GM18951 (cell line): ENCODE results near the gene PGC.

Source experiments
- POLR2A ChIP-seq: IDR thresholded peaks from 4 replicates; pipeline ENCODE4 v1.6.1; 2011; ENCODE audit warnings: mild to moderate bottlenecking; ENCODE audit not compliant: insufficient read length, insufficient read depth; ENCODE audit errors: extremely low read depth
- in situ Hi-C: fragments of 300-500 bp; cut with MboI; formaldehyde crosslinking; loops from one replicate; pipeline ENCODE4 v1.12.0; 2022; ENCODE audit warnings: low sequenced_read_pairs, mixed read lengths, inconsistent platforms; ENCODE audit not compliant: unreplicated experiment

The PGC gene

DNA sequence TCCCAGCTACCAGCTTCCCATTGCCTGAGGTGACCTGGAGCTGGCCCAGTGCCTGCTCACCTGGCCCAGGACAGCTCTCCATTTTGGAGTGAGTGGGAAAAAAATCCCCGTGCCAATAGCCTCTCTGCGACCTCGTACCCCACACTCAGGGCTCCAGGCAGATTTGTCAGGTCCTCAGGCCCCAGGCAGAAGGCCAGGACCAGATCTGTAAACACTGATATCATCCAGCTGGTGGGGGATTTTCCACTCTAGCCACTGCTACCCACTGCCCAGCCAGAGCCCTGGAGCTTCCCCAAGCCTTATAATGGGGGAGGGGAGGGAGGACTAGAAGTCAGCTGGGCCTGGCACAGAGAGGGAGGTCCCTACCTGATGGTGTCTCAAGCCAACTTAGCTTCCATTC, 1.3 kb upstream of the PGC start:
- TF ChIP-seq POLR2A: no peak
- in situ Hi-C loops: no loop called here

DNA sequence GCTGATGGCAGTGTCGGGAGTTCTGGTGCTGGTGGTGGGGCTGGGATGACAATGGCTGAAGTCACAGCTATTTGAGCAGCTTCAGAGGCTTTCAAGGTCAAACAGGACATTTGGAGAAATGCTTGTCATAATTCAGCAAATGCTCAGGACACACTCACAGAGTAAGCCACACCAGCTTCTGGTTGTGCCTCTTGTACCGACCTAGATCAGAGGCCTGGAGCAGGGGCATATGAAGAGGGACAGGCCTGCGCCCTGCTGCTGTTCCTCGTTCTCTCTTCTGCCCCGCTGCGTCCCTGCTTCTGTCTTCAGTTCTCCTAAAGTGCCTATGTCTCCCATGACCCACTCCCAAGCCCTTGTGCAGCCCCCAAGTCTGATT, 893 bp upstream of the PGC start:
- TF ChIP-seq POLR2A: no peak
- in situ Hi-C loops: no loop called here

DNA sequence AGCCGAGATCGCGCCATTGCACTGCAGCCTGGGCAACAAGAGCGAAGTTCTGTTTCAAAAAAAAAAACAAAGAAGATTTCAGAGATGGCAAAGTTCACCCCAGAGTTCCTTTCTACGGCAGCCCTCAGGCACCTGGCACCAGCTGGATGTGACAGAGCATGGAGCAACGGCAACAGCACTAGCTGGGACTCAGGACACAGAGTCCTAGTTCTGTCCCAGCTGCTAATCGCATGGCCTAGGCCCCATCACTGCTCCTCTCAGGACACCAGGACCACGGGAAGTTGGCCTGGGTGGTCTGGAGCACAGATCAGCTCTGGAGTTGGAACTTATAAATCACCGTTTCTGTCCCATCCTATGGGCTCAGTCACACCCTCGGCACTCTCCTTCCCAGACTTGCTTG, 1.1 kb downstream of the PGC start:
- in situ Hi-C loops: no loop called here
- TF ChIP-seq POLR2A: no peak

DNA sequence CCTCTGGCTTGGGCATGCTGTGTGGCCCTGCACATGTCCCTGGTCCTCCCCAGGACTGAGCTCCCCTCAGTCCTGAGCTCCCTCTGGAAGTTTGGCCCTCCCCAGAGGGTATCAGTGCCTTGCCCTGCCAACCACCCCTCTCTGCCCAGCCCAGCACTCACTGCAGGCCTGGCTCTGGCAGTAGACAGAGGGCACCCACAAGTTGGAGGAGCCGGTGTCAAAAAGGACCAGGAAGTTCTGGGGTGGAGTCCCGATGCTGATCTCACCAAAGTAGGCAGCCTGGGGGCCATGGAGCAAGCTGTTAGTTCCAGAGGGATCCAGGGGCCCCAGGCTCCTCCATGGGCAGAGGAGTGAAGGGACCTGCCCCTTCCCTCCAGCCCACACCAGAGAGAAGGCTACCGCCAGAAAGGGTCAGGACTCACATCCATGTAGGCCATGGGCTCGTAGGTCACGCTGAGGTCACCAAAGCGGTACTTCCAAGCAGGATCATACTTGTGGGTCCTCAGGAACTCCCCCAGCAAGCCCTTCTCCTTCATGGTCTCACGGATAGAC, 2.9 kb downstream of the PGC start:
- TF ChIP-seq POLR2A: no peak
- in situ Hi-C loops: no loop called here

DNA sequence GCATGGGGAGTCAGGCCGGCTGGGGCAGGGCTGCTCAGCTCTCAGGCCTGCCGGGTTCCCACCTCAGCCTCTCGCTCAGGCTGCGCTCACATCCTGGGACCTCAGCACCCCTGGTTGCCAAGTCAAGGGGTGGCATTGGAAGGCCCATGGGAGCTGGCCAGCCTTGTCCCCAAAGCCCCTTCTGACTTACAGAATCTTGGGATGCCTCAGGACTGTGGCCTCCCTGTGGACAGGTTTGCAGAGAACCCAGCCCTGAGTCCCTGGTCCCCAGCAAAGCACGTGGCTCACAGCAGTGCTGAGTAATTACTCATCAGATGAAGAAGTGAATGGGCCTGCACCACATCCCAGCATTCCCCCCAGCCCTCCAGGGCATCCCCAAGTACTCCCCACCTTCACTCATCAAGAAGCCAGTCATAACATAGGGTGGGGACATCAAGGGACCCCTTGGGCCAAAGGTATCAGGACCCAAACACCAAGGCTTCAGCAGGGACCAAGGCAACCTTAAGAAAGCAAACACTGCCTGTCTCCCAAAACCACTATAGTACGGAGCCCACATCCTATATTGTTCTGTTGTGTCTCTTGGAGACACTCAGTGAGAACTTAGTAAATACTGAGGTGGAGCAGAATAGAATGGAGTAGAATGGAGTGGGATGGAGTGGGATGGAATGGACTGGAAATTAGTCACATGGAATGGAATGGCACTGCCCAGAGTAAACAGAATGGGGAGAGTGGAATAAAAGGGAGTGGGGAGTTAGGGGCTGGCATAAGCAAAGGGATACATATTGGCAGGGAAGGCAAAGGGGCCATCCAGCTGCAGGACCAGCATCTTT, 3.6 kb downstream of the PGC start:
- no peak for TF ChIP-seq POLR2A
- in situ Hi-C loops: no loop called here

DNA sequence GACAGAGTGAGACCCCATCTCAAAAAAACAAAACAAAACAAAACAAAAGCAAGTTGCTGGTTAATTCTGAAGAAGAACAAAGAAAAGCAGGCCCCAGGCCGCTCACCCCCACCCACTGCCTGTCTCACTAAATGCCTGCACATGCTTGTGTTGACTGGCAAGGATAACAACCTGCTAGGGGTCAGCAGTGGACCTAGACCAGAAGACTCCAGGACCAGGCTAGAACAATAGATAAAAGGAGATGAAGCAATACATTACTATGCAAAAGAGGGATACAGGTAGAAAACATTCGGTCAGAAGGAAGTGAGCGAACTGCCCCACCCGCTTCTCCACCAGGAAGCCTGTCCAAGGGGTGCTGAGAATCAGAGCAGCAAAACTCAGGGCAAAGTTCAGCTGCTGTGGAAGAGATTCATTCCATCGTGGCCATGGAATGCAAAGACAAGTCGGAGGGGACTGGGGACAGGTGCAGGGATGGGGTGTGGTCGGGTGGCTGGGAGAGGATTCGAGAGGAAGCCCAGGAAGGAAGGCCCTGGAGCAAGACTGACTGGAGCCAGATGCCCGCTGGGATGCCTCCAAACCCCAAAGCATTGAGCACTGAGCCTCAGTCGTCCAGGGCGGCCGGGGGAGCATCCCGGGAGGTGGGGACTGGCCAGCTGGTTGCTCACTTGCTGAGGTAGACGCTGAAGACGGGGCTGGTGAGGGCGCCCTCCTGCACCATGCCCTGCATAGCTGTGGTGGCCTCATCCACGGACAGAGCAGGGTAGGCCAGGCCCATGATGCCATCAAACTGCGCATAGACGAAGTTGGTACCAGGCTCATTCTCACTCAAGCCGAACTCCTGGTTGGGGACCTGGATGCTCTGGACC, 5.3 kb downstream of the PGC start:
- in situ Hi-C loops: no loop called here
- no peak for TF ChIP-seq POLR2A

DNA sequence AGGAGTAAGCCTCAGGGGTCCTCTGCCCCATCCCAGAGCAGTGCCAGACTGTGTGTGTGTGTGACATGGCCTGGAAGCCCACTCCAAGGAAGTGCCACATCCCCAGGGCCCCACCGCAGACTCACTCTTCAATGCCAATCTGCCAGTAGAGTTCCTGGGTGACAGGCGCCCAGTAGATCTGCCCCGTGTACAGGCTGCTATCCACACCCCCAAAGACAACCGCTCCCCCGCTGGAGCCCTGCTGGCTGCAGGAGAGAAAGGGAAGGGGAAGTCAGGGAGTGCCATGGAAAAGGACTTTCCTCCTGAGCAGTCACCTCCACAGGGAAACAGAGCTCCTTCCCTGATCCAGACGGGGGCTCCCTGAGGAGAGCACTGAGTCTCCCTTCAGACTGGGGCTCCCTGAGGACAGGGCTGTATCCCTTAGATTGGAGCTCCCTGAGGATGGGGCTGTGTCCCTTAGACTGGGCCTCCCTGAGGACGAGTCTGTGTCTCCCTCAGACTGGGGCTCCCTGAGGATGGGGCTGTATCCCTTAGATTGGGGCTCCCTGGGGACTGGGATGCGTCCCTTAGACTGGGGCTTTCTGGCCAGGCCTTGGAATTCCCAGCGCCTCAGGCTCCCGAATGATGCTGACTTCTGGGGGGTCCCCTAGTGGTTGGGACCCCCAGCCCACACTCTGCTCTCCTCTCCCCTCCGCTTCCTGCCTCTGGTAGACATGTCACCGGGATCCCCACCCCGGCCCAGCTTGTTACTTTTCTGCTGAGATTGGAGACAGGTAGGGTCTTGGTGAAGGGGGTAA, 6.6 kb downstream of the PGC start:
- in situ Hi-C loops: no loop called here
- TF ChIP-seq POLR2A: no peak

DNA sequence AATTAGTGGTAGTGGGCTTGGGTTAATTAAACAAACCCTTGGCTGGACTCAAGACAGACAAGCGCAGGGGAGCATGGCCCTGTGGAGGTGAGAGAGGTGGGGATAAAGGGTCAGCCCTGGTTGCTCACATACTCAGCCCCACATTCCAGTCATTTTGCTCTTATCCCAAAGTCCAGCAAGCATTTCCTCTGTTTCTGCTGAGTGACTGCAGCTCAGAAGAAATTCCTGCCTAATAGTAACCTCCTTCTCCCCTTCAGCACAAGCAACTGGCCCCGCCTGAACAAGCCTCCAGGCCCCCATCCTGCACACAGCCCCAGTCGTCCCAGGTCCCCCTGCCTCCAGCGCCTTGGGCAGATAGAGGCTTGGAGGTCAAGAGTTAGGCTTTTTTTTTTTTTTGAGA, 8.2 kb downstream of the PGC start:
- in situ Hi-C loops: no loop called here
- TF ChIP-seq POLR2A: no peak

DNA sequence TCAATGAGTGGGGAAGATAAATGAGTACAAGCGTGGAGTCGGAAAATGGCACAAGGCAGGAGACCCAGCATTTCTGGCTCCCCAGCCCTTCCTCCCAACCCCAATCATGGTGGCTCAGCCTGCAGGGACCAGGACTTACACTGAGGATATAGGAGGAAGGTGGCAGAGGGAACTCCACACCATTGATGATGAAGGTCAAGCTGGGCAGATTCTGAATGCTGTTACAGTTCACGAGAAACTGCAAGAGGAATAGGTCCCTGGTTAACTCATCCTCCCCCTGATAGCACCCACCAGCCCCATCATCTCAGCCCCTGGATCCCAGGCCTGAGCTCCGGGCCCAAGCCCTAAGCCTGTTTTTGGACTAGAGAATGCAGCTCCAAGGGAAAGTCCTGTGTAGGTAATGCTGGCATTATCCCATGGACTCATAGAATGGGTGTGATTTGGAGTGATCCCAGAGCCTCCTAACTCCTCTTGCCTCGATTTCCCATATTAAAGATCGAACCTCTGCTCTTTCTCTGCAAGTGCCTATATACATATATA, 9.5 kb downstream of the PGC start:
- in situ Hi-C loops: no loop called here
- no peak for TF ChIP-seq POLR2A

DNA sequence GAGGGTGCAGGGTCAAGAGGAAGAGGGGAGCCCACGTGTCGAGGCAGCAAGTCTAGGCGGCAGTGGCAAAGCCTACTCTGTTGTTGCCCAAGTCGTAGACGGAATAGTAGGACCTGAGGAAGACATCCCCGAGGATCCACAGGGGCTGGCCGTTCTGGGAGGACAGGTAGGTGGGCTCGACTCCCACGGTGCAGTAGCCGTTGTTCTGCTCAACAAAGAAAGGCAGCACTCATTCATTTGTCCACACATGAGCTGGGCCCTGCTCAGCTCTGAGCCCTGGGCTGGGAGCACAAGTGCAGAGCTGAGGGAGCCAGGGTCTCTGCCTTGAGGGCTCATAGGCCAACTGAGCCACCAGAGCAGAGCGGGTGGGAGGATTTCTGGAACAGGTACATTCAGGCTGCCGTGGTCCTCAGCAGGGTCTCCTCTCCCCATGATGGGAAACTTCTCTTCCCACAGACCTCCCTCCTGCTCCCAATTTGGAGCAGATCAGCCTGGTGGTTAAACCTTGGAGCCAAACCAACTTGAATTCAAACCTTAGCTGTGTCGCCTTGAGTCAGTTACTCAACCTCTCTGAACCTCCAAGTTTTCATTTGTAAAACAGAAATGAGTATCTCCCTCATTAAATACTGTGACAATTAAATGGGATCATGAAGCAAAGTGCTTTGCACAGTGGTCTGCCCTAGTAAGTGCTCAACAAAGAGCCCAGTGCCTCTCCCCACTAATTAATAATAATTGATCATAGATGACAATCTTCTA, 10.2 kb downstream of the PGC start:
- in situ Hi-C loops: no loop called here
- TF ChIP-seq POLR2A: no peak

DNA sequence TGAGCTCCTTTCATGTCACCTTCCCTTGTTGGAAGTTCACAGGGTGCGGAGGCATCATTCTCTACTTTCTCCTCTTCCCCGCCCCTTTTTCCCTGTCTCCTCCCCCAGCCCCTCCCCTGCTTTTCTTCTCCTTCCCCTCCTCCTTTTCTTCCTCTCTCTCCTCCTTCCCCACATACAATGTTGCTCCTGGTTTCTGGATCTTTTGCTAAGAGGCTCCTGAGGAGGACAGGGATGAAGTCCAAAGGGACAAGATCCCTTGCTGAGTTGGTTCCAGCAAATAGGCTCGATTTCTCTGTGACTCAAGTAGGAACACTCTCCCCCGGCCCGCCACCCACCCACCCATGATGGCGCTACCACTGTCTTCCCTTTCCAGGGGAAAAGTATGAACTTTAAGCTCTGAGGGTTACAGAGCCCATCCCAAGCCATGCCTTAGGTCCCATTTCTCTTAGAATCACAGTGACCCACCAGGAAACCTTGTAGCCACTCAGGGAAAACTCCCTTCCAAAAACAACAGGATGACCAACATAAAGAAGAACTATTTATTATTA, 10.9 kb downstream of the PGC start:
- in situ Hi-C loops: no loop called here
- no peak for TF ChIP-seq POLR2A
